Measurements from ENCODE around the gene AATF.

AATF gene

GRCh38 chr17:37094391-37094790, 145.6 kb downstream of the AATF start:
- FAIRE-seq (no peak), DNase-seq (ENCODE audit: extremely low spot score, insufficient read length, low read depth) (no peak)

DNA sequence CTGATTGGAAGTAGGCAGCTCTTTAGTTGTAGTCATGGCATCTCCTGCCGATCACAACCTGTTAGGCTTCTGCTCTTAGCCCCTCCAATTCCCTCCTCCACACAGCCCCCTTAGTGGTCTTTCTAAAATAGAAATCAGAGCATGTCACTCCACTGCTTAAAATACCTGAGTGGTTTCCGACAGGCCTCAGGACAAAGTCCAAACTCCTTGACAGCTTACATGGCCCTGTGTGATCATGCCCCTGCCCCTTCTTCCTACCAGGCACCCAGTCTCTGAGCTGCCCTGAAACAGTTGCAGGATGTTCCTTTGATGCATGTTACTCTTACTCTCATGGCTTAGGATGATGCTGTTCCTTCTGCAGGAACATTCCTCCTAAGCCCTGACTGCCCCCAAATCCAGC, 147.3 kb downstream of the AATF start:
- no peak for FAIRE-seq
- DNase-seq (ENCODE audit: extremely low spot score, insufficient read length, low read depth): no peak

GRCh38 chr17:37097154-37097553, 148.4 kb downstream of the AATF start:
- no peak for FAIRE-seq
- no peak for DNase-seq (ENCODE audit: extremely low spot score, insufficient read length, low read depth)

DNA sequence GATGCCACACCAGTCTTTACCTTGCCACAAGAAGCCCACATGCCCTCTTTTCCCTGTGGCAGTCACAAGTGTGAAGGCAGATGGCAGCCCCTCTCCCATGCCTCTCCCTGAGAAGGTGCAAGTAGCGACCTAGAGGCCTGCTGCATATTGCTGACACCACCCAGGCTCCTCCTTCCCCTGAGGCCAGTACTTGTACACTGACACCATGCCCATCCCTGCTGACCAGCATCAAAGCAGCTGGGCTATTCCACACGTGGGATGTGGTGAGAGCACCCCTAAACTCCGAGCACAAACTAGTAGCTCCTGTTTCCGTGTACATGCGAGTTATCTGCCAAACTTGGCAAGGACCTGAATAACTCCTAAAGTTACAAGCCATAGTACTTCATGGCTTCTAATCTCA, 149.4 kb downstream of the AATF start:
- FAIRE-seq: no peak
- DNase-seq (ENCODE audit: extremely low spot score, insufficient read length, low read depth): no peak

- no peak for DNase-seq (ENCODE audit: extremely low spot score, insufficient read length, low read depth)
- no peak for FAIRE-seq
Observed at GRCh38 chr17:37098910-37099664, 150.3 kb downstream of the AATF start.

DNA sequence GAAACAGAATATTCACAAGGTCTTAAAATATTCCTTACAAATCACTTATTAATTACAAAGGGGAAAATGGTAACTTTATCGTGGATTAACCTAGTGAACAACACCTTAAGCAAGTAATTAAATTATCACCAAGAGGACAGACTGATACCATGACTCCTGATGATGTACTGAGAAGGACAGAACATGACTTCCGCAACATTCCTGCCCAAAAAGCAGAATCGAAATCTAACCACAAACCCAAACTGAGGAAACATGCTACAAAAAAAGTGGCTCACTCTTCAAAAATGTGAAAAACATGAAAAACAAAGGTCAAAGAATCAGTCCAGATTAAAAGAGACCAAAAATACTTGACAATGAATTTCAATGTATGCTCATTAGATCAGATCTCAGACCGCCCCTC, 151.5 kb downstream of the AATF start:
- no peak for DNase-seq (ENCODE audit: extremely low spot score, insufficient read length, low read depth)
- no peak for FAIRE-seq

- FAIRE-seq: no peak
- DNase-seq (ENCODE audit: extremely low spot score, insufficient read length, low read depth): no peak
Observed at GRCh38 chr17:37101306-37101705, 152.6 kb downstream of the AATF start.

- DNase-seq (ENCODE audit: extremely low spot score, insufficient read length, low read depth): no peak
- FAIRE-seq: no peak
Observed at GRCh38 chr17:37103231-37103630, 154.5 kb downstream of the AATF start.

DNA sequence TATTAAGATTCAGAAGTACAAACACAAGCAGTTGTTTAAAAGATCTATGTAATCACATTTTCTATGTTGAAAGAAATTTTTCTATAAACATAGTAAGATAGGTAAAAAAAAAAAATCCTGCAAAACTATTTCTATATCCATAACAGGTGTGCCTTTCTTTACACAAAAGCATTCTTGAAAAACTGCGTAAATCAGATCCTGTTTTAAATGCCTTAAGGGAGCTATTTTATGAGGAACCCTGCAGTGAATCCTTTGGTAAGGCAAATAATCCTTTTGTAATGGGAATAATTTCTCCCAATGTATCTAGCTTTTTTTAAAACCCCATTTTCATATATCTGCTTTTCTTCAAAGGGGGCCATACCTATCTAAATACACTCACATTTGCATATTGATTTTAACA, 157.3 kb downstream of the AATF start:
- DNase-seq (ENCODE audit: extremely low spot score, insufficient read length, low read depth): no peak
- FAIRE-seq: no peak

Data from GM18507 (cell line).